ENCODE measurements around the gene TMC6.

GRCh38 chr17:78172249-78173051 is 43.9 kb upstream of the TMC6 start:
- no peak for TF ChIP-seq CTCF (IDR thresholded peaks at IDR 0.05; ENCODE audit: low read depth, low read length, poor library complexity, severe bottlenecking)
- TF ChIP-seq EZH2phosphoT487 (IDR thresholded peaks at IDR 0.05; ENCODE audit: borderline replicate concordance, low read length) = no peak
